ENCODE results near the gene TOMM34.

- no peak for TF ChIP-seq POLR2A (IDR thresholded peaks at IDR 0.05)
- TF ChIP-seq, protein P1, sequence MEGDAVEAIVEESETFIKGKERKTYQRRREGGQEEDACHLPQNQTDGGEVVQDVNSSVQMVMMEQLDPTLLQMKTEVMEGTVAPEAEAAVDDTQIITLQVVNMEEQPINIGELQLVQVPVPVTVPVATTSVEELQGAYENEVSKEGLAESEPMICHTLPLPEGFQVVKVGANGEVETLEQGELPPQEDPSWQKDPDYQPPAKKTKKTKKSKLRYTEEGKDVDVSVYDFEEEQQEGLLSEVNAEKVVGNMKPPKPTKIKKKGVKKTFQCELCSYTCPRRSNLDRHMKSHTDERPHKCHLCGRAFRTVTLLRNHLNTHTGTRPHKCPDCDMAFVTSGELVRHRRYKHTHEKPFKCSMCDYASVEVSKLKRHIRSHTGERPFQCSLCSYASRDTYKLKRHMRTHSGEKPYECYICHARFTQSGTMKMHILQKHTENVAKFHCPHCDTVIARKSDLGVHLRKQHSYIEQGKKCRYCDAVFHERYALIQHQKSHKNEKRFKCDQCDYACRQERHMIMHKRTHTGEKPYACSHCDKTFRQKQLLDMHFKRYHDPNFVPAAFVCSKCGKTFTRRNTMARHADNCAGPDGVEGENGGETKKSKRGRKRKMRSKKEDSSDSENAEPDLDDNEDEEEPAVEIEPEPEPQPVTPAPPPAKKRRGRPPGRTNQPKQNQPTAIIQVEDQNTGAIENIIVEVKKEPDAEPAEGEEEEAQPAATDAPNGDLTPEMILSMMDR (IDR thresholded peaks at IDR 0.05), result no peak
Measured at GRCh38 chr20:44938637-44939036, 21.6 kb downstream of the TOMM34 start.
